ENCODE measurements around the gene TEX2.
"Not testable (repeated sequence)": the region's sequence is repeated elsewhere in the genome, so short reads cannot be mapped to it uniquely, and the experiment has no call there.

Gene TEX2

DNA sequence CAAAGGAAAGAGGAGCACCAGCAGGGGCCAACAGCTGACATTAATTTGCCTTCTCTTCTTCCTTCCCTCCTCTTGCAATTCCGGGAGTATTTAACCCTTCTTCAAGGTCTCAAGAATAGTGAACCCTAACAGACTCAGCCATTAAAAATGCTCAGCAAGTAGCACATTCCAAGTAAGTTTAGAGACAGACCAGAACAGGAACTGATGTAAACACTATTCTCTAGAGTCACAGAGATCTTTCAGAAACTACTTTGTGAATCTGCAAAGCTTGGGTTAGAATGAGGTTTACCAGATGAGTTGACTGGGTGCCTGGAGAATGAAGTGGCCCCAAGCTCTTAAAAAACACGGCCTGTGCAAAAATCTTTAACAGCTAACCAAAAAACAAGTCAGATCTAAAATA, 50.9 kb downstream of the TEX2 start:
- no peak for DNase-seq

DNA sequence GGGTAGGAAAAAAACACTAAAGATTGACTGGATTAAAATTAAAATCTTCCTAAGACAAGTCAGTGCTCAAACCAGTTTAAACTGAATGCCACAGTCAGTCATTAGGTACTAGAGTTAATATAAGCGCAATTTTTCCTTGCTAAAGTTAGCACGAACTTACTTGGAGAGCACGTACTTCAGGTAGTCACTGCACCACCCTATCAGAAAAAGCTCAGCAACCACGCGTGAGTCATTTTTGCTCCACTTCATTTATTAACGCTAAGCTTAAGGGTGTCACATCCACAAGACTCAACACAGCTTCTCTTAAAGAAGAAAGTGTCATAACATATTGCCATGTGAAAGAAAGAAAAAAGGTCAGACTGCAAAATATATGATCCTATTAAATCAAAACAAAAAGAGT, 53.1 kb downstream of the TEX2 start:
- DNase-seq, result no peak

DNA sequence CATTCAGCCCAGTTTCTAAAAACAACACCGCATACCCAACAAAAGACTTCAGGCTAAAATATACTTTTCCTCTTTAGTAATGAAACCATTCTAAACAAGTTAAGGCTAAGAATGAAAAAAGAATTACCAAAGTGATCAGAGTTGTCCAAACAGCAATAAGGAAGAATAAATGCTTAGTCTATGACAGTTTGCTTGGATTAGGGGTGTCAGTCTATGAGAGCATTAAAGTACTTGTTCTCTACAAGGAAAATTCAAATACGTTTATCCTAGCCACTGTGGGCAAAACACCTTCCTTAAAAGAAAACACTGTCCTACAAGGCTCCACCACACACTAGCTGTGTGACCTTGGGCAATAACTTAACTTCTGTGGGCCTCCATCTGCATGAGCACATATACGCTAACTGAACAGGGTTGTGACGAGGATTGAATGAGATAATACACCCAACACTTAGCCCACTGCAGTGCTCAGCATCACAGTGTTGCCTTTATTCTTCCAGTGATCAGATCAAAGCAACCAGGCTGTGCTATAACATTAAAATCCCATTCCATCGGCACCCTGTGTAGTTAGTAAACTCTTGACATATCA, 53.6 kb downstream of the TEX2 start:
- DNase-seq, result no peak

GRCh38 chr17:64208656-64209055, 54.4 kb downstream of the TEX2 start:
- DNase-seq, result not testable (repeated sequence)

DNA sequence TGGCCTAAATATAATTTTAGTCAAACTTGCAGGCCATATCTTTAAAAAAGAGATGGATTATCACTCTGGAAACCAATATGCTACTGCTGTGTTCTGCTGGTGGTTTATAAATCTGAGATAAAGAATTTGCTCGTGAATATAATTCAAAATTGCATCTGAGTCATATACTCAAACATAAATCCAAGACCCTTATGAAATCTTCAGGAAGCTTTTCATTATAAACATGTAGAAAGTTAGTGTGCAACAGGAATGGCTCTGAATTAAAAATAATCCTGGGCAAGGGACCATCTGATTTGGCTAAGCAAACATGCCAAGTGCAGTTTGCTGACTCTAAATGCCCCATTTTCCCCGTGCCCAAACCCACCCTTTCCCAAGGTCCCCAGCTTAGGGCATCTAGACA, 57.3 kb downstream of the TEX2 start:
- no peak for DNase-seq

GRCh38 chr17:64203630-64204029, 59.4 kb downstream of the TEX2 start:
- DNase-seq, result no peak

DNA sequence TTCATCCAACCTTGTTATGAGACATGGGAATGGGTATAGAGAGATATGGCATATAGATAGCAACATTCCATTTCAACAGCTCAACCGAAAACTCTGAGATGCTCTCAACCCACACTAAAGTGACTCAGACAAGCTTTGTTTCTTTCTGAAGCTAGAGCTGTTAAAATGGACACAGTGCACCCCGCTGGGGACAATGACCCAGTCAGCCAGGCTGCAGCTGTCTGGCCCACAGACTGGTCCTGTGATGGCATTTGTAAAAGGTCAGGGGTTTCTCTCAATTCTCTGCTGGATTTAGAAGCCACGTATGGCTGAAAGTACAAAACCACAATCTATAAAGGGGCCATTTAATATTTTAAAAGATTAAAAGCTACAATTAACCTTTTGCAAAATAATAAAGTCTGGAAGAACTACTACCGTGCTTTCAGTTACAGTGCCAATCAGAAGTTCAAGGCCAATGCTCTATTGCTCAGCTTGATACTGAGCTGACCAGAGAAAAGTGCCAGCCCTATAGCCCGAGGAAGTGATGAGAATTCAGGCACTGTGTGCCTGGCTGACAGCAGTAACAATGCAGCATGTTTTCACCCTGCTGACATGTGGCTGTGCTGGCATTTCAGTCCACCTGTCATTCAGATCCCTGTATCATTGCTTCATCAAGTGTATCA, 60.2 kb downstream of the TEX2 start:
- DNase-seq, result peak; percentile 67

DNA sequence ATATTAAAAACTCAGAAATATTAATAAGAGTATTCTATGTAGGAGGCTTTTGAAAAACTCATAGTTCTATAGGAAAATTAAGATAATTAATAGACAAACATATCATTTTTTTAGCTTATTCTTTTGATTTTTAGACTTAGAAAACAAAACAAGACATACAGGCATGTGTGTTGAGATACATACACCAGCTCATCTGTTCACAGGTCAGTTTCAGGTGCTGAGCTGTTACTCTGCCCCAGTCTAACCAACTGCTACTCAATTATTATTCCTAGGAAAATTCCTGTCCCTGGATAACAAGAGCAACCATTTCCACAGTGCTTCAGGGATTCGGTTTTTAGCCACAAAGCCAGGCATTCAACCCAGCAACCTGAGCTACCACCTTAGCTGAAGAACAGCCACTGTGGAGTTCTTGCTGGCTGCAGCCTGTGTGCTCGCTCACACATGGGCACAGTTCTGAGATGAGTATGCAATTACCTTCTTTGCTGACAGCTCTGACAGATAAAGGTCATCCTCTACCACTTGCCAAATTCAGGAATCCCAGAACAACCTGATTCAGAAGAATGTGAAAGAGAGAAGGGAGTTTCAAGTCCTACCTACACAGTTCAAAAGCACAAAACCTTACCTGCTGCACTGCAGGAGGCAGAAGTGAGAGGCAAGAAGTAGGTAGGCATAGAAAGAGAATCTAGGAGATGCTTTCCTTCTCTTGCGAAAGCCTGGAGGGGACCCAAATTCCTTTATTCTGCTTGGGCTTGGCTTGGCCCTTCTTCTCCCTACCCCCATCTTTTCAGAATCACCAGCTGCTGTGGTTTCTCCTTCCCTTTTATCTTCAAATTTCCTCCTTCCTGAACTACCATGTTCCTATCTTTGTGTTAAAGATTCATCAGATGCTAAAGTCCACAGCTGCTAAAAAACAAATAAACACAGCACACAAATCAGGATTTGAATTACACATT, 62.7 kb downstream of the TEX2 start:
- DNase-seq, result peak; percentile 57

GRCh38 chr17:64198331-64199090, 64.5 kb downstream of the TEX2 start:
- no peak for DNase-seq

GRCh38 chr17:64196601-64197000, 66.5 kb downstream of the TEX2 start:
- peak; percentile 84 for DNase-seq

- DNase-seq, result no peak
Measured at GRCh38 chr17:64193561-64193960, 69.5 kb downstream of the TEX2 start.

DNA sequence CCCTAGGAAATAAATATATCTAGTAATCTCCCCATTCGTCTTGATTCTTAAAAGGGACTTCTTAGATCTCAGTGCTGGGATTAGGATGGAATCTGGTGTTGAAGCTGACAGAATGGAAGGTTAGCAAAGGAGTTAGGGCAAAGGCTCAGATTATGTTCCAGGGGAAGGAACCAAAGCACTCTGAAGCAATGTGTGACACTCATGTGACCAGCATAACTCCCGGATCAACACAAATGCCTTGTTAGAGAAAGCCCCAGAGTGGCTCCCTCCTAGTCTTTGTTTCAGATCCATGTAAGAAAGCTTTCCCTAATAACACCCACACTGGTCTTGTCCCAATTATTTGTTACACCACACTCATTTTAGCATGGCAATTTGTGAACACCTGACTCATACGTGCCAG, 70.5 kb downstream of the TEX2 start:
- no peak for DNase-seq

DNA sequence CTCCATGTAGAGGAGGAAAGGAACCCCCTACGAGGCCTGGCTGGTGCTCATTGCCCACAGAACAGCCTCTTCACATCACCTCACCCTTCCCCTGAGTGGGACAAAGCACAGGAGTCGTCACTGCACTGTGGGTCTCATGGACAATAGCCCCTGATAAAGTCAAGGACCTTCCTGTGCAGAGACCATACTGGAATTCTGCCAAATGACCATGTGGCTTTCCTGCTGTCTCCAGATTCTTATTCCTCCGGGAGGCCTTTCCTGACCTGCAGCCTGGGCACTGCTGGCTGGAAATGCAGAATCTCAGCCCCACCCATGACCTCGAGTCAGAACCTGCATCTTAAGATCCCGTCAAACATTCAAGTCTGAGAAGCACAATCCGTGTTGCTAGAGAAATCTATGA, 72.6 kb downstream of the TEX2 start:
- DNase-seq, result no peak

DNA sequence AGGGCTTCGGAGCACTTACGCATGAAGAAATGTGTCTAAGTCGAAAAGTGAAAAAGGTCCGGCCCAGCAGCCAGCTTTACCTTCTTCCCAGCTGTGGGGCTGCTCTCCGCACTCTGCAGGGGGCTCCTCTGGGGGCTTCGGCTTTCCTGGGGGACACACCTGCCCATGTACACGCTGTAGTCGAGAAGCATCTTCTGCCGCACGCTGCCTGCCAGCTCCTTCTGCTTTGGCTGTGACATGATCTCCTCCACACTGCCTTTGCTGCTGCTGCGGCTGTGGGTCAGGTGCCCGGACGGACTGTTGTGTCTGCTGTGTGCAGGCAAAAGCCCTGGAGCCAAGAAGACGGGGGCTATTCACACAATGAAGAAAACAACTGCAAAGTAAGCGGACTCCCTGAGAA, 75.0 kb downstream of the TEX2 start:
- DNase-seq, result no peak

DNA sequence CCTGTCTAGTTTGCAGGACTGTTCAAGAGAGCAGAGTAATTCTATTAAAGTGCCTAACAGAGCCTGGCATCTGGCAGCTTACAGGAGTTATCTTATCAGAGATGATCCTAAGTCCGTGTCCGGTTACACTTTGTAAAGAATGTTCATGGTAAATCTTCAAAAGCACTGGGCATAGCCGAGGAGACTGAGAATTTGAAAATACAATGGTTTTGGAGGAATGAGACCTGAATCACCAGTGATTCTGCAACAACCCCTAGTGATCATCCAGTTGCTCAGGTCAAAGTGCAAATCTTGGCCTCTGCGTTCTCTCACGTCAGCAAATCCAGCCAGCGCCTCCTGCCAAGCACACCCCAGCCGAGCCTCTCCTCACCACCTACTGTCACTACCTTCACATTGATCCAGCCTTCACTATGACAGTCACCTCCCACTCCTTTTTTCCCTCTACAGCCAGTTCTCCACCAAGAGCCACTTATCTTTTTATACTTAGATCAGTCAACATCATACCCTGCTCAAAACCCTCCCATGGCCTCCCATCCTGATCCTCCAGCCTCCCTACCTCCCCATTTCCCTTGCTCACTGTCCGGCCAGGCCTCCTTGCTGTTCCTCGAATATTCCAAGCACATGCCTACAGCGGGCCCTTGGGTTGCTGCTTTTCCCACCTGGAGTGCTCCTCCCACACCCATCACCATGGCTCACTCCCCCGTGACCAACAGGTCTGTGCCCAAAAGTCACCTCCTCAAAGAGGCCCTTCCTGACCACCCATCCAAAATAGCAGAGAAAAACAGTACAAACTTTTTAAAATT, 75.8 kb downstream of the TEX2 start:
- DNase-seq, result no peak

DNA sequence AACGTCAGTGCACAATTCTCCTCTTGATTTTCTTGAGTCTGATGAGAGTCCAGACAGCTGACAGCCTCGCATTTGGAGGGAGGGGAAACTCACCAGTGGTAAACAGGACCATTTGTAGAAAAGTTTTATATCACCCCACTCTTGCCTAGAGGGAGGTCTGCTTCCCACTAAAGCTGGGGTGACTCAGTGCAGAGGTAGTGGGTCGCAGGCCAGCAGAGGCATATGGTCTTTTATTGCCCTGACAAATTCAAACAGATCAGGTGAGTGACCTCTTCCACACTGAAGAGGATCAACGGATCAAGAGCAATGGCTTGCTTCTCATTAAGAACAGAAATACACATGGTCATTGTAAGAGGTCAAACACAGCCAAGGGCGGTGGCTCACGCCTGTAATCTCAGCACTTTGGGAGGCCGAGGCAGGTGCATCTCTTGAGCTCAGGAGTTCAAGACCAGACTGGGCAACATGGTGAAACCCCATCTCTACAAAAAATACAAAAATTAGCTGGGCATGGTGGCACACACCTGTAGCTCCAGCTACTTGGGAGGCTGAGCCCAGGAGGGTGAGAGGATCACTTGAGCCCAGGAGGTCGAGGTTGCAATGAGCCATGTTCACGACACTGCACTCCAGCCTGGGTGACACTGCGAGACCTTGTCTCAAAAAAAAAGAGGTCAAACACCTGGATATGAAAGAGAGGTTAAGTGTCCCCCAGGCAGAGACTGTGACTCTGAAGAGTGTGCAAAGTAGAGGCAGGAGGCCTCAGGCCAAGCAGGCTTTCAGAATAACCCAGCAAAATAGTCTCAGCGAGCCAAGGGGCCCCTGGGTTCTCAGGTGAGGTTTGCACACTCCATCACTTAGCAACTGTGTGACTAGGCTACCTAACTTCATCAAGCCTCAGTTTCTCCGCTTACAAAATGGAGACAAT, 76.6 kb downstream of the TEX2 start:
- no peak for DNase-seq

DNA sequence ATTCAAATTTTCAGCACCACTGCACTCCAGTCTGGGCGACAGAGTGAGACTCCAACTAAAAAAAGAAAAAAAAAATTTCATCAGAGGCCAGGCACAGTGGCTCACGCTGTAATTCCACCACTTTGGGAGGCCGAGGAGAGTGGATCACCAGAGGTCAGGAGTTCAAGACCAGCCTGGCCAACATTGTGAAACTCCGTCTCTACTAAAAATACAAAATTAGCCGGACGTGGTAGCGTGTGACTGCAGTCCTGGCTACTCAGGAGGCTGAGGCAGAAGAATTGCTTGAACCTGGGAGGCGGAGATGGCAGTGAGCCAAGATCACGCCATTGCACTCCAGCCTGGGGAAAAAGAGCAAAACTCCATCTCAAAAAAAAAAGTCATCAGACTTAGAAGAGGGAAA, 77.5 kb downstream of the TEX2 start:
- DNase-seq, result peak; percentile 49

DNA sequence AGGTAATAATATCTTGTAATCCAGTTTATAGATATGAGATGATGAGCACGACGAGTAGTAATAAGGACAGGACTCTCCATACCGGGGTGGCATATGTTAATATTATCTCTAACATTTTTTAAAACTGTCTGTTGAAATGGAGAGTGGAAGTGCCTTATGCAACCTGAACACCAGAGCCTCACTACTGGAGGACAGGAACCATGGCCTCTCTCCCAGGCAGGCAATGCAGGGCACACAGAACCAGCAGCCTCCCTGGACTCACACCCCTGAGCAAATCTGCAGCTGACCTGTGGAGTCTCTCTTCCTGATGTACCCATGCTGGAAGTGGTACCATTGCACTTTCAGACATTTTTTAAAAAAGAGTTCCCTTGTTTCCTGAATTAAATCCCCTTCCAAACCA, 78.0 kb downstream of the TEX2 start:
- DNase-seq, result no peak

DNA sequence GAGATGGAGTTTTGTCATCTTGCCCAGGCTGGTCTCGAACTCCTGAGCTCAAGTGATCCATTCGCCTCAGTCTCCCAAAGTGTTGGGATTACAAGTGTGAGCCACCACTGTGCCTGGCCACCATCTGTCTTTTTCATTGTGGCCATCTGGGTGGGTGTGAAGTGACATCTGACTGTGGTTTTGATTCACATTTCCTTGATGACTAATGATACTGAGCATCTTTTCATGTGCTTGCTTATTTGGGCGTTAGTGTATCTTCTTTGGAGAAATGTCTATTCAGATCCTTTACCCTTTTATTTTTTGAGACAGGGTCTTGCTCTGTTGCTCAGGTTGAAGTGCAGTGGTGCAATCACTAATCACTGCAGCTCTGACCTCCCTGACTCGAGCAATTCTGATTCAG, 79.2 kb downstream of the TEX2 start:
- DNase-seq, result peak; percentile 79

DNA sequence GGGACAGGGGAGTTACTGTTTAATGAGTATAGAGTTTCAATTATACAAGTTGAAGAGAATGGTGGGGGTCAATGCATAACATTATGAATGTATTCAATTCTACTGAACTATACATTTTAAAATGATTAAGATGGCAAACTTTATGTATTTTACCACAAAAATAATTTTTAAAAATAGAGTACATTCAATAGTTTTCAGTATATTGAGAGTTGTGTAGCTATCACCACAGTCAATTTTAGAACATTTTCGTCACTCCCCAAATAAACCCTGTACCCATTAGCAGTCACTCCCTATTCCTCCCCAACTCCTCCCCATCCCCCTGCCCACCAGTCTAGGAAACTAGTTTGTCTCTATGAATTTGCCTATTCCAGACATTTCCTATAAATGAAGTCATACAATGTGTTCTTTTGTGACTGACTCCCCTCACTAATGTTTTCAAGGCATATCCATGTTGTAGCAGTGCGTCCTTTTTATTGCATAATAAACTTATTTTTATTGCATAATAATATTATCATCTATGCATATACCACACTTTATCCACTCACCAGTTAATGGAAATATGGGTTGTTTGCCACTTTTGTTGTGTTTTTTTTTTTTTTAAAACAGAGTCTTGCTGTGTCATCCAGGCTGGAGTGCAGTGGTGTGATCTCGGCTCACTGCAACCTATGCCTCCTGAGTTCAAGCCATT, 80.6 kb downstream of the TEX2 start:
- DNase-seq, result no peak
